GM23338 (cell line): ENCODE results near the gene EXOC1L. TPM values are rescaled to one million over a fixed set of nuclear protein-coding genes. Genes with fewer than 3 reads are reported as not detected.

Experiments
- ATAC-seq: fragments of 200-7000 bp; cut with Tn5 transposase; 3 replicates; pipeline ENCODE4 v1.9.1; 2020
- DNase-seq: peaks from one replicate; pipeline ENCODE4 v3.0.0-alpha.2; 2015; ENCODE audit warnings: low spot score
- H2AFZ ChIP-seq: fragments of 200-600 bp; sonication (generic); 2 replicates; pipeline ENCODE4 v1.8.0; 2016; ENCODE audit warnings: antibody characterized with exemption, mild to moderate bottlenecking, moderate library complexity
- H3F3A ChIP-seq: fragments of 200-600 bp; sonication (generic); replicated peaks from 2 replicates; pipeline ENCODE4 v1.8.0; 2017; ENCODE audit warnings: antibody characterized with exemption, mixed run types, low read depth
- H3K27ac ChIP-seq: fragments of 200-600 bp; sonication (generic); 2 replicates; pipeline ENCODE4 v1.6.1; 2016; ENCODE audit warnings: low read depth
- H3K27me3 ChIP-seq: fragments of 200-600 bp; sonication (generic); 2 replicates; pipeline ENCODE4 v1.8.0; 2016; ENCODE audit warnings: mild to moderate bottlenecking, mixed run types, moderate library complexity; ENCODE audit not compliant: insufficient read depth
- H3K36me3 ChIP-seq: fragments of 200-600 bp; sonication (generic); 2 replicates; pipeline ENCODE4 v1.8.0; 2016; ENCODE audit warnings: mild to moderate bottlenecking; ENCODE audit not compliant: insufficient read depth
- H3K4me1 ChIP-seq: fragments of 200-600 bp; sonication (generic); 2 replicates; pipeline ENCODE4 v1.8.0; 2016; ENCODE audit warnings: mild to moderate bottlenecking, moderate library complexity; ENCODE audit not compliant: insufficient read depth
- H3K4me2 ChIP-seq: fragments of 200-600 bp; sonication (generic); 2 replicates; pipeline ENCODE4 v1.7.1; 2017; ENCODE audit warnings: mixed run types
- H3K4me3 ChIP-seq: fragments of 200-600 bp; sonication (generic); 2 replicates; pipeline ENCODE4 v1.6.1; 2016; ENCODE audit warnings: mixed run types
- H3K79me2 ChIP-seq: fragments of 200-600 bp; sonication (generic); replicated peaks from 2 replicates; pipeline ENCODE4 v1.8.0; 2017; ENCODE audit warnings: mild to moderate bottlenecking; ENCODE audit not compliant: insufficient read depth
- H3K9me2 ChIP-seq: fragments of 200-600 bp; sonication (generic); 2 replicates; pipeline ENCODE4 v1.8.0; 2017; ENCODE audit not compliant: insufficient read depth
- H4K20me1 ChIP-seq: fragments of 200-600 bp; sonication (generic); replicated peaks from 2 replicates; pipeline ENCODE4 v1.8.0; 2017; ENCODE audit warnings: mild to moderate bottlenecking; ENCODE audit not compliant: insufficient read depth
- H3K27ac Mint-ChIP-seq: 2 replicates; pipeline ENCODE4 v1.8.0; 2020; ENCODE audit warnings: inconsistent platforms, mild to moderate bottlenecking, moderate library complexity, mixed read lengths
- H3K27me3 Mint-ChIP-seq: 3 replicates; pipeline ENCODE4 v1.8.0; 2022; ENCODE audit warnings: low read depth, mild to moderate bottlenecking, moderate library complexity, mixed read lengths, inconsistent platforms; ENCODE audit not compliant: insufficient read depth, poor library complexity
- H3K36me3 Mint-ChIP-seq: 3 replicates; pipeline ENCODE4 v1.8.0; 2021; ENCODE audit warnings: low read depth, mild to moderate bottlenecking, inconsistent platforms, moderate library complexity, mixed read lengths
- H3K4me1 Mint-ChIP-seq: 3 replicates; pipeline ENCODE4 v1.8.0; 2020; ENCODE audit warnings: mild to moderate bottlenecking, inconsistent platforms, mixed read lengths
- H3K4me3 Mint-ChIP-seq: 3 replicates; pipeline ENCODE4 v1.8.0; 2021; ENCODE audit warnings: moderate library complexity, mild to moderate bottlenecking, inconsistent platforms, mixed read lengths
- H3K9me3 Mint-ChIP-seq: 3 replicates; pipeline ENCODE4 v1.8.0; 2020; ENCODE audit warnings: moderate library complexity, mild to moderate bottlenecking, inconsistent platforms, mixed read lengths
- CREB1 ChIP-seq: fragments of 250-450 bp; sonication (Bioruptor Pico); IDR thresholded peaks from 2 replicates; pipeline ENCODE4 v1.5.0; 2020; ENCODE audit warnings: low read depth, mild to moderate bottlenecking, moderate library complexity
- ETS1 ChIP-seq: IDR thresholded peaks from 2 replicates; pipeline ENCODE4 v1.6.1; 2016; ENCODE audit warnings: antibody characterized with exemption
- EZH2 ChIP-seq: fragments of 200-600 bp; sonication (generic); IDR thresholded peaks from one replicate; pipeline ENCODE4 v1.8.0; 2017; ENCODE audit warnings: antibody characterized with exemption, mild to moderate bottlenecking, low read depth; ENCODE audit not compliant: unreplicated experiment
- EZH2phosphoT487 ChIP-seq: fragments of 200-600 bp; sonication (generic); IDR thresholded peaks from one replicate; pipeline ENCODE4 v1.8.1; 2018; ENCODE audit warnings: antibody characterized with exemption; ENCODE audit not compliant: unreplicated experiment
- JUNB ChIP-seq: IDR thresholded peaks from one replicate; pipeline ENCODE4 v1.6.1; 2016; ENCODE audit warnings: antibody characterized with exemption; ENCODE audit not compliant: unreplicated experiment
- NANOG ChIP-seq: IDR thresholded peaks from 2 replicates; pipeline ENCODE4 v1.6.1; 2016; ENCODE audit warnings: antibody characterized with exemption, borderline replicate concordance
- POLR2AphosphoS5 ChIP-seq: IDR thresholded peaks from 2 replicates; pipeline ENCODE4 v1.6.1; 2016; ENCODE audit warnings: antibody characterized with exemption, low read depth
- REST ChIP-seq: IDR thresholded peaks from one replicate; pipeline ENCODE4 v1.6.1; 2018; ENCODE audit warnings: antibody characterized with exemption; ENCODE audit not compliant: unreplicated experiment
- STAT1 ChIP-seq: IDR thresholded peaks from one replicate; pipeline ENCODE4 v1.6.1; 2016; ENCODE audit warnings: antibody characterized with exemption; ENCODE audit not compliant: unreplicated experiment
- ZNF114 ChIP-seq: fragments of 250-450 bp; sonication (Bioruptor Pico); IDR thresholded peaks from 2 replicates; pipeline ENCODE4 v1.5.0; 2020; ENCODE audit warnings: mild to moderate bottlenecking, moderate library complexity
- ZNF331 ChIP-seq: fragments of 250-450 bp; sonication (Bioruptor Pico); IDR thresholded peaks from 2 replicates; pipeline ENCODE4 v1.5.0; 2020; ENCODE audit warnings: low read depth, mild to moderate bottlenecking, moderate library complexity
- polyA plus RNA-seq: library from polyadenylated mRNA; unstranded; fragments of >200 nt; fragmentation: Nextera tagmentation; extraction: Ambion mirVana; gene quantifications from 2 replicates; pipeline ENCODE4 v1.2.1, GENCODE V29; 2016
- total RNA-seq: library from RNA; depleted of rRNA; stranded (reverse); fragments of >200 nt; shearing (Covaris generic); gene quantifications from 2 replicates; pipeline ENCODE4 v1.2.3, GENCODE V29; 2014
- TF ChIP-seq, protein P1 (sequence below): fragments of 250-450 bp; sonication (Bioruptor Pico); IDR thresholded peaks from 2 replicates; pipeline ENCODE4 v1.5.0; 2020; ENCODE audit warnings: mild to moderate bottlenecking, moderate library complexity
- TF ChIP-seq, protein P2 (sequence below), 2 experiments: fragments of 200-600 bp in 1 of 2; sonication (generic) in 1 of 2; conservative IDR thresholded peaks; 2 replicates each; pipeline versions ENCODE4 v1.5.1 to v1.6.1; 2016 to 2017; ENCODE audit warnings: antibody characterized with exemption in 2 of 2, low read depth in 2 of 2, mild to moderate bottlenecking in 2 of 2, moderate library complexity in 1 of 2

EXOC1L gene
- total and polyA plus RNA-seq, 2 experiments from 2014 or later: not detected

- H3K4me1 ChIP-seq: no peaks in the 10 kb centered on the region
- H3K27me3 Mint-ChIP-seq: no peaks in the 10 kb centered on the region
- no peak for TF ChIP-seq NANOG
- no peak for TF ChIP-seq REST
- TF ChIP-seq JUNB: no peak
- TF ChIP-seq, protein P1, sequence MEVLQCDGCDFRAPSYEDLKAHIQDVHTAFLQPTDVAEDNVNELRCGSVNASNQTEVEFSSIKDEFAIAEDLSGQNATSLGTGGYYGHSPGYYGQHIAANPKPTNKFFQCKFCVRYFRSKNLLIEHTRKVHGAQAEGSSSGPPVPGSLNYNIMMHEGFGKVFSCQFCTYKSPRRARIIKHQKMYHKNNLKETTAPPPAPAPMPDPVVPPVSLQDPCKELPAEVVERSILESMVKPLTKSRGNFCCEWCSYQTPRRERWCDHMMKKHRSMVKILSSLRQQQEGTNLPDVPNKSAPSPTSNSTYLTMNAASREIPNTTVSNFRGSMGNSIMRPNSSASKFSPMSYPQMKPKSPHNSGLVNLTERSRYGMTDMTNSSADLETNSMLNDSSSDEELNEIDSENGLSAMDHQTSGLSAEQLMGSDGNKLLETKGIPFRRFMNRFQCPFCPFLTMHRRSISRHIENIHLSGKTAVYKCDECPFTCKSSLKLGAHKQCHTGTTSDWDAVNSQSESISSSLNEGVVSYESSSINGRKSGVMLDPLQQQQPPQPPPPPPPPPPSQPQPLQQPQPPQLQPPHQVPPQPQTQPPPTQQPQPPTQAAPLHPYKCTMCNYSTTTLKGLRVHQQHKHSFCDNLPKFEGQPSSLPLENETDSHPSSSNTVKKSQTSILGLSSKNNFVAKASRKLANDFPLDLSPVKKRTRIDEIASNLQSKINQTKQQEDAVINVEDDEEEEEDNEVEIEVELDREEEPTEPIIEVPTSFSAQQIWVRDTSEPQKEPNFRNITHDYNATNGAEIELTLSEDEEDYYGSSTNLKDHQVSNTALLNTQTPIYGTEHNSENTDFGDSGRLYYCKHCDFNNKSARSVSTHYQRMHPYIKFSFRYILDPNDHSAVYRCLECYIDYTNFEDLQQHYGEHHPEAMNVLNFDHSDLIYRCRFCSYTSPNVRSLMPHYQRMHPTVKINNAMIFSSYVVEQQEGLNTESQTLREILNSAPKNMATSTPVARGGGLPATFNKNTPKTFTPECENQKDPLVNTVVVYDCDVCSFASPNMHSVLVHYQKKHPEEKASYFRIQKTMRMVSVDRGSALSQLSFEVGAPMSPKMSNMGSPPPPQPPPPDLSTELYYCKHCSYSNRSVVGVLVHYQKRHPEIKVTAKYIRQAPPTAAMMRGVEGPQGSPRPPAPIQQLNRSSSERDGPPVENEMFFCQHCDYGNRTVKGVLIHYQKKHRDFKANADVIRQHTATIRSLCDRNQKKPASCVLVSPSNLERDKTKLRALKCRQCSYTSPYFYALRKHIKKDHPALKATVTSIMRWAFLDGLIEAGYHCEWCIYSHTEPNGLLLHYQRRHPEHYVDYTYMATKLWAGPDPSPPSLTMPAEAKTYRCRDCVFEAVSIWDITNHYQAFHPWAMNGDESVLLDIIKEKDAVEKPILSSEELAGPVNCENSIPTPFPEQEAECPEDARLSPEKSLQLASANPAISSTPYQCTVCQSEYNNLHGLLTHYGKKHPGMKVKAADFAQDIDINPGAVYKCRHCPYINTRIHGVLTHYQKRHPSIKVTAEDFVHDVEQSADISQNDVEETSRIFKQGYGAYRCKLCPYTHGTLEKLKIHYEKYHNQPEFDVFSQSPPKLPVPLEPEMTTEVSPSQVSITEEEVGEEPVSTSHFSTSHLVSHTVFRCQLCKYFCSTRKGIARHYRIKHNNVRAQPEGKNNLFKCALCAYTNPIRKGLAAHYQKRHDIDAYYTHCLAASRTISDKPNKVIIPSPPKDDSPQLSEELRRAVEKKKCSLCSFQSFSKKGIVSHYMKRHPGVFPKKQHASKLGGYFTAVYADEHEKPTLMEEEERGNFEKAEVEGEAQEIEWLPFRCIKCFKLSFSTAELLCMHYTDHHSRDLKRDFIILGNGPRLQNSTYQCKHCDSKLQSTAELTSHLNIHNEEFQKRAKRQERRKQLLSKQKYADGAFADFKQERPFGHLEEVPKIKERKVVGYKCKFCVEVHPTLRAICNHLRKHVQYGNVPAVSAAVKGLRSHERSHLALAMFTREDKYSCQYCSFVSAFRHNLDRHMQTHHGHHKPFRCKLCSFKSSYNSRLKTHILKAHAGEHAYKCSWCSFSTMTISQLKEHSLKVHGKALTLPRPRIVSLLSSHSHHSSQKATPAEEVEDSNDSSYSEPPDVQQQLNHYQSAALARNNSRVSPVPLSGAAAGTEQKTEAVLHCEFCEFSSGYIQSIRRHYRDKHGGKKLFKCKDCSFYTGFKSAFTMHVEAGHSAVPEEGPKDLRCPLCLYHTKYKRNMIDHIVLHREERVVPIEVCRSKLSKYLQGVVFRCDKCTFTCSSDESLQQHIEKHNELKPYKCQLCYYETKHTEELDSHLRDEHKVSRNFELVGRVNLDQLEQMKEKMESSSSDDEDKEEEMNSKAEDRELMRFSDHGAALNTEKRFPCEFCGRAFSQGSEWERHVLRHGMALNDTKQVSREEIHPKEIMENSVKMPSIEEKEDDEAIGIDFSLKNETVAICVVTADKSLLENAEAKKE (CRISPR knock-in tag): no peak
- no peak for TF ChIP-seq EZH2phosphoT487
- no peak for TF ChIP-seq POLR2AphosphoS5
- TF ChIP-seq, protein P2, sequence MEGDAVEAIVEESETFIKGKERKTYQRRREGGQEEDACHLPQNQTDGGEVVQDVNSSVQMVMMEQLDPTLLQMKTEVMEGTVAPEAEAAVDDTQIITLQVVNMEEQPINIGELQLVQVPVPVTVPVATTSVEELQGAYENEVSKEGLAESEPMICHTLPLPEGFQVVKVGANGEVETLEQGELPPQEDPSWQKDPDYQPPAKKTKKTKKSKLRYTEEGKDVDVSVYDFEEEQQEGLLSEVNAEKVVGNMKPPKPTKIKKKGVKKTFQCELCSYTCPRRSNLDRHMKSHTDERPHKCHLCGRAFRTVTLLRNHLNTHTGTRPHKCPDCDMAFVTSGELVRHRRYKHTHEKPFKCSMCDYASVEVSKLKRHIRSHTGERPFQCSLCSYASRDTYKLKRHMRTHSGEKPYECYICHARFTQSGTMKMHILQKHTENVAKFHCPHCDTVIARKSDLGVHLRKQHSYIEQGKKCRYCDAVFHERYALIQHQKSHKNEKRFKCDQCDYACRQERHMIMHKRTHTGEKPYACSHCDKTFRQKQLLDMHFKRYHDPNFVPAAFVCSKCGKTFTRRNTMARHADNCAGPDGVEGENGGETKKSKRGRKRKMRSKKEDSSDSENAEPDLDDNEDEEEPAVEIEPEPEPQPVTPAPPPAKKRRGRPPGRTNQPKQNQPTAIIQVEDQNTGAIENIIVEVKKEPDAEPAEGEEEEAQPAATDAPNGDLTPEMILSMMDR (conservative IDR thresholded peaks at IDR 0.05; ENCODE audit: low read depth in 2 of 2): no peak
- TF ChIP-seq ZNF114 (CRISPR knock-in tag): no peak
- no peak for TF ChIP-seq ZNF331 (CRISPR knock-in tag)
- TF ChIP-seq STAT1: no peak
- no peak for TF ChIP-seq EZH2
- no peak for TF ChIP-seq ETS1
- TF ChIP-seq CREB1: no peak
- H3K4me3 ChIP-seq: no peak overlapping the region
- no peak overlapping the region for H3K4me2 ChIP-seq
- no peak overlapping the region for H3K4me3 Mint-ChIP-seq
- no peaks in the 10 kb centered on the region for H3K4me1 Mint-ChIP-seq
- no peaks in the 10 kb centered on the region for H4K20me1 ChIP-seq
- H3K36me3 Mint-ChIP-seq: peaks cover 16% of the 10 kb centered on the region
- no peaks in the 10 kb centered on the region for H3F3A ChIP-seq
- no peak overlapping the region for H3K27ac Mint-ChIP-seq
- no peak overlapping the region for H2AFZ ChIP-seq
- no peak overlapping the region for H3K27ac ChIP-seq
- no peaks in the 10 kb centered on the region; the same call in 1 of the 2 replicates for H3K36me3 ChIP-seq
- no peaks in the 10 kb centered on the region for H3K27me3 ChIP-seq
- DNase-seq (no peak), ATAC-seq (no peak)
- no peaks in the 10 kb centered on the region for H3K79me2 ChIP-seq
- H3K9me3 Mint-ChIP-seq: no peaks in the 10 kb centered on the region; the same call in 1 of the 3 replicates
- no peaks in the 10 kb centered on the region for H3K9me2 ChIP-seq
Observed at GRCh38 chr4:55865228-55865806, 45.7 kb downstream of the EXOC1L start.
